T-helper 2 cell treated with Interferon-gamma antibody and Interleukin-4, amounts not matched to agents 100 ng/mL and 5 ng/mL, for 36 hours (primary cell): ENCODE data around the gene LYST. TPM values are rescaled to one million over a fixed set of nuclear protein-coding genes. Genes with fewer than 3 reads are reported as not detected.
"Not testable (repeated sequence)": the region's sequence is repeated elsewhere in the genome, so short reads cannot be mapped to it uniquely, and the experiment has no call there.

ENCODE experiments used
- intact Hi-C: fragments of 100-400 bp; cut with micrococcal nuclease; formaldehyde crosslinking; loops from one replicate; pipeline ENCODE4 v1.15.1; 2023
- total RNA-seq: library from RNA; stranded (reverse); gene quantifications from 2 replicates; pipeline ENCODE4 v1.2.3, GENCODE V29; 2022

LYST gene
- total RNA-seq, 1 donor from 2014 or later: 17.3 TPM

GRCh38 chr1:235775246-235775860, 91.4 kb downstream of the LYST start:
- intact Hi-C loops: no loop called here

GRCh38 chr1:235767795-235768194, 98.9 kb downstream of the LYST start:
- intact Hi-C loops: no loop called here

GRCh38 chr1:235766794-235767285, 99.9 kb downstream of the LYST start:
- intact Hi-C loops: no loop called here

DNA sequence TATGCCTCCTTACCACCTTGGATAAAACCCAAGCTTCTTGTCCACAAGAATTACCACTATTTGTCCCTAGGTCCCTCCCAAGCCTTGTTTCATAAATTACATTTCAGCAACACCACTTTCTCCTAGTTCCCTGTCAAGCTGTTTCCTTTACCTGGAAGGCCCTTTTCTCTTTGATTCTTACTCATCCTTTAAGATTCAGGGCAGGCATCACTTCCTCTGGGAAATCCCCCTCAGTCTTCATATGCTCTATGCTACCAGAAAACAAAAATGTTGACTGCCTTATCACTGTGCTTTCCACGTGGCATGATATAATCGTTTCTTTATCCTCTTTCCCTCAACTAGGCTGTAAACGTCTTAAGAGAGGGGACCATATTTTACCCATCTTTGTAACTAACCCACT, 102.7 kb downstream of the LYST start:
- intact Hi-C loops: no loop called here

GRCh38 chr1:235759336-235759735, 107.4 kb downstream of the LYST start:
- intact Hi-C loops: no loop called here

GRCh38 chr1:235758931-235759330, 107.8 kb downstream of the LYST start:
- intact Hi-C loops: no loop called here

DNA sequence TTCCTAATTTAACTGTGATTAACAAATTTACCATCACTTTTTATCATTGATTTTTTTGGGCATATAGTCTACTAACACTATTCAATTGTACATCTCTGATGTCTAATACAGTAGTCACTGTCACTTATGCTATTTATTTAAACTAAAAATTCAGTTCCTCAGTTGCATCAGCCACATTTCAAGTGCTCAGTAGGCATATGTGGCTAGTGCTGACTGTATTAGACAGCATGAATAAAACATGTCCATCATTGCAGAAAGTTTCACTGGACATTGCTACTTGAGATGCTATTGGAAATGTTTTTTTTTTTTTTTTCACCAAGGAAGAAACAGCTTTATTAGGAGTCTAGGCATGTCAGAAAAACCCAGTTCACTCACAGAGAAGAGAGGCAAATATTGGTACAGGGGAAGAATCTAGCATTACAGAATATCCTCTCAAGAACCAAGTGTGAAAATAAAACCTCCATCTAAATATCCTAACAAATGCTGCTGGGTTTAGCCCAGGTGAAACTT, 109.1 kb downstream of the LYST start:
- intact Hi-C loops: no loop called here

DNA sequence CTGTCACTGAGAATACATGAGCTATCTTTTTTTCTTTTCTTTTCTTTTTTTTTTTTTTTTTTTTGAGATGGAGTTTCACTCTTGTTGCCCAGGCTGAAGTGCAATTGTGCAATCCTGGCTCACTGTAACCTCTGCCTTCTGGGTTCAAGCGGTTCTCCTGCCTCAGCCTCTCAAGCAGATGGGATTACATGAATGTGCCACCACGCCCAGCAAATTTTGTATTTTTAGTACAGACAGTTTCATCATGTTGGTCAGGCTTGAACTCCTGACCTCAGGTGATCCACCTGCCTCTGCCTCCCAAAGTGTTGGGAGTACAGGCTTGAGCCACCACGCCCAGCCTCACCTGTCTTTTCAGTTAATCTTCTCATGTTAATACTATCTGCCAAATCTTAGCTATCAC, 112.5 kb downstream of the LYST start:
- intact Hi-C loops: not testable (repeated sequence)

DNA sequence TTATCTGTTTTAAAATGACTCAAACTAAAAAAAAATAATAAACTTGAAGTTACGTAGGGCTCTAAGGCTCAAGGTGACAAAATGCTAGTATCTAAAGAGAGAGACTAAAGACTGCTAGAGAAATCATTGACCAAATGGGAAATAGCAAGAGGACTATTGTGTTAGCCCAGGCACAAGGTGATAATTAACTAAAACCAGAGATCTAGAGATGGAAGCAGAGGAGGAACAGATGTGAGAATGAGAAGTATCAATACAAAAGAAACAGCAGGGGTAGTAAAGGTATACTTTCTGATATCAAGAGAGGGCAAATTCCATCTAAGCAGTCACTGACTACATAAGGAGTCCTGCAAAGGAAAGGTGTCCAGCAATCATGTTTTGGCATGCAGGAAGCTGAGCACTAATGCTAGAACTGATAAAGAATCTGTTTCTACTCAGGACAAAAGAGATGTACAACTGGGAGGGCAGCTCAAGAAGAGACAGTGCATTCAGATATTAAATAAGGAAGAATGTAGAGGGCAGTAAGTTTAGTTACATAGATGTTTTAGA, 116.9 kb downstream of the LYST start:
- intact Hi-C loops: no loop called here

DNA sequence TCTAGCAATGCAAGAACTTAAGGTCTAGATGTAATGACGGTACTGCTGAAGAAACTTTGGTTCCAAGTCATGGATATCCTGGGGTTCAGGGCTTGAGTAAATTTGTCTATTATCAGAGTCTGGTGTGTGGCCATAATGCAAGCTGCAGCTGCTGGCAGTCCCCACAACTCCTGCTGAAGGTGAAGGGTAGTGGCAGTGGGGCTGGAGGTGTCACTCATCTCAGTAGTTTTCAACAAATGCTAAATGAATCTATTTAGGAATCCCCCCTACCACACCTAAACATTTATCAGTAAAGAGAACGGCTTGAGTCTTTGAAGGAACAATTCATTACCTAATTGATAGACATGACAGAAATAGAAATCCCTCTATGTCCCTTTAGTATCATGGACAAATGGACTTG, 118.0 kb downstream of the LYST start:
- intact Hi-C loops: no loop called here

- intact Hi-C loops: no loop called here
Measured at GRCh38 chr1:235746245-235746644, 120.5 kb downstream of the LYST start.

DNA sequence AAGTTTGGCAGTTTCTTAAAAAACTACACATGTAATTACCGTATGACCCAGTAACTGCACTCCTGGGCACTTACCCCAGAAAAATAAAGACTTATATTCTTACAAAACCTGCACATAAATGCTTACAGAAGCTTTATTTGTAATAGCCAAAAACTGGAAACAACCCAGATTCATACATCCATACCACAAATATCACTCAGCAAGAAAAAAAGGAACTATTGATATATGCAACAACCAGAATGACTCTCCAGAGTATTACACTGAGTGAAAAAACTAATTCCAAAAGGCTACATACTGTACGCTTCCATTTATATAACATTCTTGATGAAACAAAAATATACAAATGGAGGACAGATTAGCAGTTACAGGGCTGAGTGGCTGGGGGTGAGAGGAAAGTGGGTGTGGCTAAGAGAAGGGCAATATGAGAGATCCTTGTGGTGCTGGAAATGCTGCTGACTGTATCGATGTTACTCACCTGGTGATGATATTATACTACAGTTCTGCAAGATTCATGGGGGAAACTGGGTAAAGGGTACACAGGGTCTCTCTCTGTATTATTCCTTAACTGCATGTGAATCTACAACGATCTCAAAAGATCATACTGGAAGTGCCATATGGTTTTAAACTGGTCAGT, 121.1 kb downstream of the LYST start:
- intact Hi-C loops: no loop called here

GRCh38 chr1:235742914-235743599, 123.6 kb downstream of the LYST start:
- intact Hi-C loops: no loop called here

GRCh38 chr1:235741294-235741693, 125.4 kb downstream of the LYST start:
- intact Hi-C loops: no loop called here

- intact Hi-C loops: no loop called here
Measured at GRCh38 chr1:235739631-235740030, 127.1 kb downstream of the LYST start.

DNA sequence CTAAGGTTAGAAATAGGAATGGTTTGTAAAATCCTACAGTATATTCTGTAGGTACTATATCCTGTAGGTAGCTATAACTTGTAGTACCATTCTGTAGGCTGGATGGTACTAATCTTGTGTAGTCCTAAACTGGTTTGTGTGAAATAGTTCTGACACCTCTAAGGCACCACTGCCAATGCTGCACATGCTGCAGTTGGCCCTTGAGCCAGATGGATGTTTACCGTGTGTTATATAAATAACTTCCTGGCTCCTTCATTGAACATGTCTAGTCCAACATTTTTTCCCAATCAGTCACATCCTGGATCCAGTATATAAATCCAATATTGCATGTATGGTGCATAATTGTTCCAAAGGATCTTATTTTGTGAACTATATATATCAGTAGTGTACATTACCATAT, 127.6 kb downstream of the LYST start:
- intact Hi-C loops: no loop called here

DNA sequence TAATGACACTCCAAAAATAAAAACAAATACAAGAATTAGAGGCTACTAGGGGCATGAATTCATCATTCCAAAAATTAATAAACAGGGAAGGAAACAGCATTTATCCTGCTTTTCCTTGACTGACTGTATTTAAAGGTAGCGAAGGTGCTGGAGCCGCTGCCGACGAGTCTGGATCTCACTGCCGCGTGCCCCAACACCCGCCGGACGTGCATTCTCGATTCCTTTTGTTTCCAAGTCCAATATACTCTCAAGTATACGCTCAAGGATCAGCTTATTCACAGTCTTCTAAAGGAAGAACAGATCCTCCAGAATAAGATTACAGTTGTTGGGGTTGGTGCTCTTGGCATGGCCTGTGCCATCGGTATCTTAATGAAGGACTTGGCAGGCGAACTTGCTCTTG, 129.0 kb downstream of the LYST start:
- intact Hi-C loops: no loop called here

- intact Hi-C loops: no loop called here
Measured at GRCh38 chr1:235736263-235736662, 130.4 kb downstream of the LYST start.

- intact Hi-C loops: no loop called here
Measured at GRCh38 chr1:235735621-235736020, 131.1 kb downstream of the LYST start.

- intact Hi-C loops: loop anchor here (1.0 to 5.0 kb wide), 2 partner anchors 92 to 222 kb away; no protein-coding TSS in a partner anchor
Measured at GRCh38 chr1:235734335-235734734, 132.4 kb downstream of the LYST start.

DNA sequence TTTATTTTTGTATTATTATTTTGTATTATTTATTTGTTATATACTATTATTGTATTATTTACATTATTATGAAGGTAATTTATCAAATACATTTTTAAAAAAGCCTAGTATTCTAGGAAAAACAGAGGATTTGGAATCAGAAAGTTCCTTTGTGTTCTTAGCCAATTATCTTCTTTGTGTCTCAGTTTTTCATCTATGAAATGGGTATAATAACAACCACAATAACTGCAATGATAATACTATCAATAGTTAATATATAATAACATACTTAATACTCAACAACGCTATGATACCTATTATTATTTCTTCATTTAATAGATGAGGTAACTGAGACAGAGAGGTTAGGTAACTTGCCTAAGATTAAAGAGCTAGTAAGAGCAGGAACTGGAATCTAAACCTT, 136.7 kb downstream of the LYST start:
- intact Hi-C loops: loop anchor here (5.0 kb wide), 1 partner anchor 218 kb away; no protein-coding TSS in a partner anchor

DNA sequence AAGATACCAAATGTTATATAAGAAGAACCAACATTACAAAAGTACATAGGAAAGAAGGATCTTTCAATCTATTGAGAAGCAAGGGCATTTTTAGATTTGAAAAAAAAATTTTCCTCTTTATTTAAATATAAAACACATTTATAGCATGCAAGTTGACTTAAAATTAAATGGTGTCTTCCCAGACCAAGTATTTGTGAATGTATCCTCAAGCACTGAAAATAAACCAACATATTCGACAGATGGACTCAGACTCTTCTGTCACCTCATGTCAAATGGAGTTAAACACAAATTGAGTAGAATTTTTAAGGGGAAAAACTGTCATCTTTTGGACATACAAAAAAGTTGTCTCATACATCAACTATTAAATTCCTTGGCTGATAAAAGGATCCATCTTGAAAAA, 140.1 kb downstream of the LYST start:
- intact Hi-C loops: no loop called here
